HG02798 (cell line): ENCODE results near the gene CFAP65.
A peak's percentile ranks its signal among the peaks of the same experiment; 100 is the strongest.

Source experiments
- ATAC-seq: cut with Tn5 transposase; IDR thresholded peaks from one replicate; pipeline ENCODE4 v1.9.1; 2021; ENCODE audit warnings: mild to moderate bottlenecking; ENCODE audit not compliant: unreplicated experiment, poor library complexity

Gene CFAP65

DNA sequence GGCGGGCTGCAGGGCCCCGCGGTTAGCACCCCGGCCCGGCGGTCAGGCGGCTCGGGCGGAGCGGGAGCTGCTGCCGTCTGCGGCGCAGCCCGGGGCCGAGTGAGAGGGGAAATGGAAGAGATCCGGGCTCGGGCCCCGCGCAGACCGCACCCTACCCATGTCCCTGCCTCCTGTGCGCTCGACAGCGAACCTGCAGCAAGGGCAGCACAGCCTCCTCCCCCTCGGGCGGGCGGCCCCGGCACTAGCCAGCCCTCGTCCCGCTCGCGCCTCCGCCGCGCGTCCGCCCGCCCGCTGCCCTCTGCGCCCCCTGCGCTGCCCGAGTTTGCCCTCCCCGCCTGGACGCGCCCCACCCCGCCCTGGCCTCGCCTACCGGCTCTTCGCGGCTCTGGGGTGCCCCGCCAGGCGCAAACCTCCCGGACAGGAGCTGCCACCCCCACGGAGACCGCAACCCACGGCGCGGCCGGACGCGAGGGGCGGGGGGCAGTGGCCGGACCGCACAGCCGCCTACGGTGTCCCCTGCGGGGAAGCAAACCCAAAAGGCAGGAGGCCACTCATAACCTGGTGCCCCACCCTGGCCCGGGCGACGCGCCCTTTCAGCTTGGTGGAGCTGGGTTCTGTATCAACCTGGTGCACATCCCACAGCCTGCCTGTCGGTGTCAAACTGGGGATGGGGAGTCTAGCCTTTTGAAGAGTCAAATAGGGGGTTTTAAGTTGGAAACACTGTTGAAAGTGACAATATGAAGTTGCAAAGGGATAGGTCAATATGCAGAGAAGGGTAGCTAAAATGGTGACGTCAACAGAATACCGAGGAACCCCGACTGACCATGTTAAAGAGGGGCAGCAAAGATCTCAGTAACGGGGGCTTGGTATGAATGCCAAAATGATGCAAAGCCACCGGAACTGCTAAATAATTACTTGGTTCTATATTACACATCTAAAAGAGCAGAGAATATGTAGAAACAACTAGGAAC lies 19.8 kb upstream of the CFAP65 start, which contains the start of gene IHH:
IHH (minus strand) TSS at position 101 of the 971 bp plus-strand sequence. CDS start 454 bp downstream, outside the sequence.
- no peak for ATAC-seq

GRCh38 chr2:219059725-219060682 lies 18.7 kb upstream of the CFAP65 start:
- ATAC-seq = no peak

- no peak for ATAC-seq
Measured at GRCh38 chr2:219059375-219059724, 18.0 kb upstream of the CFAP65 start.

DNA sequence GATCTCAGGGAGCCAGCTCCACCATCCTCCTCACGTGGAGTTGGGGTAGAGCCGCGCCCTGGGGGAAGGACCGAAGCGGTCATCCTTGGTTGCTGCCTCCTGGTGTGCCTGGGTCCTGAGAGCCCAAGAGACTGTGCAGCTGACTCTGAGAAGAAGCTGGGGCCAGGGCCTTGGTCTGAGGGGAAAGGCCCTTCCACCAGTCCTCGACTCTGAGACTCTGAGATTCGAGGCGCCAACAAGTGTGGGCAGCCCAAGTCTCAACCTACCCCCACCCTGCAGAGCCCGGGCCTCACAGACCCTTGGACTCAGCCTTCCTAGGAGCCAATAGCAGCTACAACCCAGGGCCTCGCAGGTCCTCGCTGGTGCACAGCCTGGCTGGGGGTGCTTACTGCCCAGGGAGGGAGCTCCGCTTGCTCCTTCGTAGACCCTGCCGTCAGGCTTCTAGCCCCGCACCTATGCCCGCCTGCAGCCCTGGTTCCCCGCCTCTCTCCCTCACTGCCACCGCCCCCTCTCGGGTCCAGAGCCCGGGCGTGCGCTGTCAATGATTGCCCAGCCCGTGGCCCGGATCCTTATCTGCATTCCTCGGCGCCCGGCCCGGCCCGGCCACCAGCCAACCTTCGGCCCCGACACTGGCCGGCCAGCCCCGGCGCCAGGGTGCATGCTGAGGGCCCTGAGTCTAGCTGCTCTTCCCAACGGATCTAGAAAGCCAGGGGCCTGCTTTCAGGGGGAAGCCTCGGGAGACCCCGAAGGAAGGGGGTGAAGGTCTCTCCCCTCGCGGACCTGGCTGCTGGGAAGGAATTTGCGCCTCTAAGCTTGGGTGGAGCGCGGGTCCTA lies 17.4 kb upstream of the CFAP65 start:
- ATAC-seq = no peak

GRCh38 chr2:219057709-219058540 lies 16.6 kb upstream of the CFAP65 start:
- peak; percentile 93 for ATAC-seq

- ATAC-seq = no peak
Measured at GRCh38 chr2:219056896-219057708, 15.8 kb upstream of the CFAP65 start.

- no peak for ATAC-seq
Measured at GRCh38 chr2:219056176-219056895, 15.0 kb upstream of the CFAP65 start.

- ATAC-seq = no peak
Measured at GRCh38 chr2:219054956-219055903, 13.9 kb upstream of the CFAP65 start.

DNA sequence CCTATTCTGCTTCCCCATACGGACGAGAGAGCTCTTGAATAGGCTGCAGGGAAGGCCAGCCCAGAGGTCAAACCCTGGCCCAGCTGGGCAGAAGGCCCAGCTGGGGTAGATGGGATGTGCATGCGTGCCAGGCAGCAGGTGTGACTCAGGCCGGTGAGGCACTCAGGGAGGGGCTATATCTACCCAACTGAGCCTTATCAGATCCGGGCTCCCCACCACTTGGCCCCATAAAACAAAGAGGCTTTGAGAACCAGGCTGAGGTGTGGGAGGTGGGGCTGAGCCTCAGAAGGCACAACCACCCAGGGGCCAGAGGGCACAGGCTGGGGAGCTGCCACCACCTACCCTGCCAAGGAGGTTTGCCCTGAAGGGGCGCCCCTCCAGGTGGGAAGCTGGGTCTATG lies 8.0 kb upstream of the CFAP65 start:
- no peak for ATAC-seq

DNA sequence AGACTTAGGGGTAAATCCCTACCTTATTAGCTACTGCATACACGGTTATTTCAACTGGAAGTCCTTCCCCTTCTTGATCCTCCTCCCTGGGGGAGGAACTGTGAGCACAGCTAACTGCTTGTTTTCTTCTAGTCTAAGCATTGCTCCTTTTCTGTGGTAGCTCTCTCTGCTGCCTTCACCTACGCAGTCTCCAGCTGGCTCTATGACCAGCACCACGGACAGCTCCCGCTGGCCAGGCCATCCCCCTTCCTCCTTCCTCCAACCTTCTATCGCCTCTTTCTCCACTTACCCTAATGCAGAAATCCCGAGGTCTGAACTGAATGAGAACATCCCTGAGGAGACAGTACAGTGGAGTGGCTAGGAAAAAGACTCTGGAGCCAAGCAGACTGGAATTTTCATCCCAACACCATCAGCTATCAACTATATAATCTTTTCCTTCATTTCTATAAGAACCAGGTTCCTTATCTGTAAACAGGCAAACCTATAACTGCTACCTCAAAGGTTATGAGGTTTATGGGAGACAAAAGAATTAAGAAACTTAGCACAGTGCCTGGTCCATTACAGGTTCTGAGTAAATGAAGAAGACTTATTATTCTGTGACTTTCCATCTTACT lies 4.7 kb upstream of the CFAP65 start:
- no peak for ATAC-seq

DNA sequence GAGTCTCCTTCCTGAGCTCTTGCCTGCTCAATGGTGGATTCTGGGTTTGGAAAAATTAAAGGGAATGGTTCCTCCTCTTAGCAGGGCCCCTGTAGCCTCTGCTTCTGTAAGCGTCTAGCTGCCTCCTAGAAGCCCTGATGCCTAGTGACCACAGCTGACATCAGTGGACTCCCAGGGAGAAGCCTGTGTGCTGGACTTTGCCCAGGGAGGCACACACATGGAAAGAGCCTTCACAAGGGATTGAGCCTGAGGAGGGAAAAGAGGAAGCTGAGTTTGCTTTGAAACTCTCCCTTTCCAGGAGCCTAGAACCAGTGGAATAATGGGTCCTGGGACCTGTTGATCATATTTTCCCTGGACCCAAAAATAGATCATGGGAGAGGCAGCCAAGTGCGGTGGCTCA lies 1.4 kb upstream of the CFAP65 start:
- ATAC-seq = no peak

DNA sequence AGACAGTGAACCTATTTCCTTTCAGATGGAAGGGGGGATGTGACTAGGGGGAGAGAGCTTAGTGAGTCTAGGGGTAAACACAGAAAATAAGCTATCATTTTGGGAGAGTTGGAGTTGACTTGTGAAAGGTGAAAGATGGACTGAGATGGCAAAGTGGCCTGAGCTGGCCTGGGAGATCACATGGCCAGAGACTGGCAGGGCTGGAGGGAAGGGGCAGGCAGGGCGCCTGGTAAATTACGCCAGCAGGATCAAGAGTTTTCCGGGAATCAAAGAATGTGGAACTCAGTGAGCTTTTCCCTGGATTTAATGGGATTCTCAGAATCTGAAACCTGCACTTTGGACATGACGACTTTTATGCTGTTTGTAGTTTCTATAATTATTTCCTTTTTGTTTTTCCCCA lies 841 bp upstream of the CFAP65 start:
- ATAC-seq = no peak

DNA sequence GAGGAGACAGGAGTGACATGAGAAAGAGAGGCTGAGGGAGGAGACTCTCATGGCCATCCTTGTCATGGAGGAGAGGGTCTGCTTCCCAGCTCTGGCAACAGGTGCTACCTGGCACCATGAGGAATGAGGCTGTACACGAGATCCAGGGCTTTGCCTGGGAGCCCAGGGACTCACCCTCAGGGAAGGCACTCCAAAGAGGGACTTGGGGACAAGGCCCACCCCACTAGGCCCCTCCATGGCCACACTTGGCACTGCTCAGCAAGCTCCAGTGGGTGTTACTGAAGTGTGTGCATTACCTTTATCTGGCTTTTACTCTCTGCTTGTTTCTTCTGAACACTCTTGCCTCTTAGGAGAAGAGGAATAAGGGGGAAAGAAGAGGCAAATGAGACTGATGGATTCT lies 2.7 kb downstream of the CFAP65 start:
- ATAC-seq = no peak

GRCh38 chr2:219037783-219038499 lies 3.4 kb downstream of the CFAP65 start:
- ATAC-seq = no peak

- ATAC-seq = no peak
Measured at GRCh38 chr2:219035942-219036341, 5.4 kb downstream of the CFAP65 start.

DNA sequence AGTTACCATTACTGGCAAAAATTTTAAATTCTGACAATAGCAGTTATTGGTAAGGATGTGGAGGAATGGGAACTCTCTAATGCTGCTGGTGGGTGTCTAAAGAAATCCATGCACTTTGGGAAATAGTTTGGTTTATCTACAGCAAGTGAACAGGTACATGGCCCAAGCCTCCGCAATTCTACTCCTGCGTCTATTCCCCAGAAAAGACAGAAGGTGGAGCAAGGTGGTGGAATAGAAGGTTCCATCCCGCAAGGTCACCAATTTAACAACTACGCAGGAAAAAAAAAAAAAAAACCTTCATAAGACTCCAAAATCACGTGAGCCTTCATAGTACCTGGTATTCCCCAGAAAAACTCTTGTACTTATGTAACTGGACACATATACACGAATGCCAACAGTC lies 6.5 kb downstream of the CFAP65 start:
- ATAC-seq = no peak
